ENCODE results near the gene SKIC2. TPM values are rescaled to one million over a fixed set of nuclear protein-coding genes. Genes with fewer than 3 reads are reported as not detected.
"Not testable (repeated sequence)": the region's sequence is repeated elsewhere in the genome, so short reads cannot be mapped to it uniquely, and the experiment has no call there.

Gene SKIC2
- total and polyA plus RNA-seq, 2 of the 4 experiments (the other 2 are of a cell fraction): 30.6 to 46.0 TPM

DNA sequence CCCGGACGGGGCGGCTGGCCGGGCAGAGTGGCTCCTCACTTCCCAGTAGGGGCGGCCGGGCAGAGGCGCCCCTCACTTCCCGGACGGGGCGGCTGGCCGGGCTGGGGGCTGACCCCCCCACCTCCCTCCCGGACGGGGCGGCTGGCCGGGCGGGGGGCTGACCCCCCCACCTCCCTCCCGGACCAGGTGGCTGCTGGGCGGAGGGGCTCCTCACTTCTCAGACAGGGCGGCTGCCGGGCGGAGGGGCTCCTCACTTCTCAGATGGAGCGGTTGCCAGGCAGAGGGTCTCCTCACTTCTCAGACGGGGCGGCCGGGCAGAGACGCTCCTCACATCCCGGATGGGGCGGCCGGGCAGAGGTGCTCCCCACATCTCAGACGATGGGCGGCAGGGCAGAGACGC is 26.8 kb upstream of the SKIC2 start:
- H3K27ac ChIP-seq (ENCODE audit: insufficient read depth, low read length); H3K18ac ChIP-seq (ENCODE audit: low read depth, low read length); H3K36me3 ChIP-seq (ENCODE audit: control insufficient read depth, insufficient read depth, low read length); DNase-seq; H3K79me1 ChIP-seq (ENCODE audit: low read depth in 1 of 2, low read length in 2 of 2); H2BK120ac ChIP-seq (ENCODE audit: low read depth, low read length); H2BK5ac ChIP-seq (ENCODE audit: low read depth, low read length, poor library complexity, severe bottlenecking); H2AFZ ChIP-seq (replicated peaks; ENCODE audit: low read length, poor library complexity); H3K9me3 ChIP-seq (ENCODE audit: control insufficient read depth, insufficient read depth, low read length); H3K4me2 ChIP-seq (ENCODE audit: low read depth, low read length); H4K20me1 ChIP-seq (ENCODE audit: insufficient read depth, low read length); H3K23ac ChIP-seq (ENCODE audit: low read depth, low read length); H4K8ac ChIP-seq (ENCODE audit: low read depth in 2 of 2, low read length in 2 of 2); H2BK20ac ChIP-seq (ENCODE audit: low read depth, low read length); H4K91ac ChIP-seq (ENCODE audit: insufficient read depth, low read depth, low read length); H3K27me3 ChIP-seq (ENCODE audit: control insufficient read depth, insufficient read depth, low read length); in situ Hi-C loops (cut with MboI; ENCODE audit: low sequenced_read_pairs); H2BK15ac ChIP-seq (ENCODE audit: low read depth, low read length); H3K56ac ChIP-seq (ENCODE audit: extremely low read depth, insufficient read depth, low read length); ATAC-seq (ENCODE audit: low read depth); H3K9ac ChIP-seq (ENCODE audit: low read depth, low read length); H3K9me1 ChIP-seq (ENCODE audit: insufficient read depth, low read length); H3K14ac ChIP-seq (replicated peaks; ENCODE audit: low read depth, low read length); H2AK9ac ChIP-seq (replicated peaks; ENCODE audit: low read depth, low read length, poor library complexity); H3K4me1 ChIP-seq (ENCODE audit: control insufficient read depth, insufficient read depth, low read length); H3K4ac ChIP-seq (ENCODE audit: low read depth, low read length); H4K5ac ChIP-seq (ENCODE audit: low read depth, low read length); H3K4me3 ChIP-seq (ENCODE audit: insufficient read depth, low read depth, low read length); BruUV-seq (replicated peaks); CTCF ChIA-PET; POLR2A ChIA-PET (ENCODE audit: unreplicated experiment); intact Hi-C loops (cut with micrococcal nuclease); H2AK5ac ChIP-seq (ENCODE audit: low read depth, low read length); dilution Hi-C loops (cut with HindIII; ENCODE audit: low sequenced_read_pairs, unreplicated experiment): not testable (repeated sequence)
- WGBS, 2 experiments (ENCODE audit: extremely low coverage in 2 of 2, insufficient read length in 1 of 2): 95% methylated on average over 10 of the region's 32 CpGs; no CpG with 5 or more reads in 1 of the 2 experiments
